ENCODE data around the gene FHOD3.
A peak's percentile ranks its signal among the peaks of the same experiment; 100 is the strongest.
"Not testable (repeated sequence)": the region's sequence is repeated elsewhere in the genome, so short reads cannot be mapped to it uniquely, and the experiment has no call there.

FHOD3 gene

GRCh38 chr18:36809590-36810381 is 512.3 kb downstream of the FHOD3 start:
- DNase-seq, result peak; percentile 77

- DNase-seq, result peak; percentile 68
Observed at GRCh38 chr18:36811430-36811829, 513.9 kb downstream of the FHOD3 start.

- peak; percentile 16 for DNase-seq
Observed at GRCh38 chr18:36811955-36812354, 514.4 kb downstream of the FHOD3 start.

- no peak for DNase-seq
Observed at GRCh38 chr18:36812678-36813077, 515.2 kb downstream of the FHOD3 start.

GRCh38 chr18:36813101-36813775 is 515.7 kb downstream of the FHOD3 start:
- no peak for DNase-seq

GRCh38 chr18:36813824-36814223 is 516.3 kb downstream of the FHOD3 start:
- DNase-seq, result no peak

- no peak for DNase-seq
Observed at GRCh38 chr18:36814994-36815393, 517.5 kb downstream of the FHOD3 start.

- DNase-seq, result not testable (repeated sequence)
Observed at GRCh38 chr18:36816096-36816495, 518.6 kb downstream of the FHOD3 start.

GRCh38 chr18:36817039-36817438 is 519.5 kb downstream of the FHOD3 start:
- DNase-seq, result no peak

GRCh38 chr18:36818652-36819051 is 521.1 kb downstream of the FHOD3 start:
- no peak for DNase-seq

- no peak for DNase-seq
Observed at GRCh38 chr18:36819621-36820020, 522.1 kb downstream of the FHOD3 start.

GRCh38 chr18:36821681-36822080 is 524.2 kb downstream of the FHOD3 start:
- peak; percentile 34 for DNase-seq

GRCh38 chr18:36825526-36825925 is 528.0 kb downstream of the FHOD3 start:
- DNase-seq, result no peak

GRCh38 chr18:36826556-36826955 is 529.0 kb downstream of the FHOD3 start:
- DNase-seq, result no peak

- peak; percentile 64 for DNase-seq
Observed at GRCh38 chr18:36828157-36828629, 530.7 kb downstream of the FHOD3 start.

GRCh38 chr18:36828630-36829361 is 531.3 kb downstream of the FHOD3 start, which contains the start of the genes KIAA1328 and TPGS2:
Gene KIAA1328, plus strand, starts transcription at chr18:36829127. Its CDS starts 12 bp downstream, at chr18:36829139.
Gene TPGS2, minus strand, starts transcription at chr18:36829002. Its CDS starts 235 bp downstream, at chr18:36828767.
- peak; percentile 90 for DNase-seq

Measured in fibroblast of skin of abdomen (primary cell).